C4-2B (cell line): Measurements from ENCODE around the gene MYH10.

Experiments used
- H3K27ac ChIP-seq: fragments of 450-650 bp; 2 replicates; pipeline ENCODE4 v1.5.1; 2017
- CTCF ChIP-seq: fragments of 450-650 bp; conservative IDR thresholded peaks from 2 replicates; pipeline ENCODE4 v1.5.1; 2017; ENCODE audit warnings: mild to moderate bottlenecking
- ZFX ChIP-seq: fragments of 450-650 bp; IDR thresholded peaks from 2 replicates; pipeline ENCODE4 v1.6.1; 2017

The MYH10 gene

DNA sequence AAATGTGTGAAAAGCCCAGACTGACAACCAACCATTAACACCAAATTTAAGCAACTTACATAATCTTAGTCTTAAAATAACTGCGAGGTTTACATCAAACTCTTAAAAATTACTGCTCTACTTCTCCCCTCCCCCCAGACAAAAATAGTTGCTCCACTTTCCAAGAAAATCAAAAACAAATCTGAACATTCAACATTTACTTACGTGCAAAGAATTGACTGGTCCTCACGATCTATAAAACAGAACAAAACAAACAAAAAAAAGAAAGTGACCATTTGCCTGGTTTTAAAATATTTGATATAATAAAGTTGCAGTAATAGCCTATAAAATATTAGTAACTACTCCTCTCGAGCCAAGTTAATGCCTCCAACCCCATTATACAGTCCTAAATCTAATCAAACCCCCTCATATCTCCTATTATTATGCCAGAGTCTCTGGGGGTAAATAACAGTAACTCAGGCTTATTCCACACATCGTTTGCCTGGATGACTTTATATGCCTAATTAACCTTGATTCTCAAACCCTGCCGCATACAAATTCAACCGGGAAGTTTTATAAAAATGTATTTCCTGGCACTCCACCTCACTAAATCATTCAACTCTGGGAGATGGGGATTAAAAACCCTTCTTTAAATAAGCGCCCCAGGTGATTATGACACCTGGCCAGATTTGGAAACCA lies 41.5 kb downstream of the MYH10 start:
- H3K27ac ChIP-seq, result no peak overlapping the region
- TF ChIP-seq CTCF (no peak), ZFX (no peak)

GRCh38 chr17:8586766-8587165 lies 43.8 kb downstream of the MYH10 start:
- TF ChIP-seq CTCF (no peak), ZFX (no peak)
- no peak overlapping the region for H3K27ac ChIP-seq

- no peak overlapping the region for H3K27ac ChIP-seq
- TF ChIP-seq ZFX (no peak), CTCF (no peak)
Measured at GRCh38 chr17:8585911-8586310, 44.6 kb downstream of the MYH10 start.

GRCh38 chr17:8583954-8584353 lies 46.6 kb downstream of the MYH10 start:
- H3K27ac ChIP-seq, result no peak overlapping the region
- TF ChIP-seq CTCF, result no peak
- no peak for TF ChIP-seq ZFX

DNA sequence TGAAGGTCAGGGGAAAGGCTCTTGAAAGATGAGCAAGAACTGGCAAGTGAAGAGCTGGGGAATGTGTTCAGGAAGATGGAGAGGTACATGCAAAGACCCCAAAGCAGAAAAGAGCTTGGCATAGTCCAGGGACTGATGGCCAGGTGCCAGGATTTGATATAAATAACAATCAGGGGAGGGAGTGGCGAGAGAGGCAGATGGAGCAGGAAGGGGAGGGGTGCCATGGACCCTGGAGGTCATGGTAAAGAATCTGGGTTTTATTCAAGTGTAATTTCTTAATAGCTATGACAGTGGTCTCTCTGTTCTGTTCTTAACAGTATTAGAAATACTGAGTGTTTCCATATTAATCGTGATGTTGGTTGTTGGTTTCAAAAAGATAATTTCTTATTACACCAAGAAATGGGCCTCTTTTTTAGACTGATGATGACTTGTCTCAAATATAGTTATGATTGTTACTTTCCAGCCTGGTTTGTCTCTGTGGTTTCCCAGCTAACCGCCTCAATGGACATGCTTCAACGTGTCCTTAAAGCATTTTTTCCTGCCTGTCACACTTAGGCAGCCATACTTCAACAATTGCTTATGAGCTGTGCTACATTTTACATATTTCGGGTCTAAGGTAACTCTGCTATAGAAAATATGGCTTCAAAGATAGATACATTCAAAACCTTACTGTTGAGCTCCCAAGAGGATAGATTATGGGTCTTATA lies 49.4 kb downstream of the MYH10 start:
- TF ChIP-seq ZFX, result no peak
- no peak for TF ChIP-seq CTCF
- H3K27ac ChIP-seq, result no peak overlapping the region

DNA sequence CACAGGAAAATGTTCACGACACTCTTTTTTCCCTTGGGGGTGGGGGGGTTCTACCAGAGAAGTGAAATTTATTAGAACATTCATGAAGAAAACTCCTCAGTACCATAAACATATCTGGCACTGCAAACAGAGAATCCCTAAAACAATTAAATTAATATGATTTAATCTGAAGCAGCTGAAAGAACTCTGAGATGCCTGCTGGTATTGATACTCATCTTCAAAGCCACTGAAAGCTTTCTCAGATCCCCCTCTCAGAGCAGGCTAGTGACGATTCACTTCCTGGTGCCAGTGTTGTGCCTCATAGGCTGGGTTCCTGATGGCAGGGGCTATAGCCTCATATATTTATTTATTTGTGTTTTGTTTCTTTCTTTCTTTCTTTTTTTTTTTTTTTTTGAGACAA lies 52.7 kb downstream of the MYH10 start:
- TF ChIP-seq ZFX (no peak), CTCF (no peak)
- H3K27ac ChIP-seq, result no peak overlapping the region

DNA sequence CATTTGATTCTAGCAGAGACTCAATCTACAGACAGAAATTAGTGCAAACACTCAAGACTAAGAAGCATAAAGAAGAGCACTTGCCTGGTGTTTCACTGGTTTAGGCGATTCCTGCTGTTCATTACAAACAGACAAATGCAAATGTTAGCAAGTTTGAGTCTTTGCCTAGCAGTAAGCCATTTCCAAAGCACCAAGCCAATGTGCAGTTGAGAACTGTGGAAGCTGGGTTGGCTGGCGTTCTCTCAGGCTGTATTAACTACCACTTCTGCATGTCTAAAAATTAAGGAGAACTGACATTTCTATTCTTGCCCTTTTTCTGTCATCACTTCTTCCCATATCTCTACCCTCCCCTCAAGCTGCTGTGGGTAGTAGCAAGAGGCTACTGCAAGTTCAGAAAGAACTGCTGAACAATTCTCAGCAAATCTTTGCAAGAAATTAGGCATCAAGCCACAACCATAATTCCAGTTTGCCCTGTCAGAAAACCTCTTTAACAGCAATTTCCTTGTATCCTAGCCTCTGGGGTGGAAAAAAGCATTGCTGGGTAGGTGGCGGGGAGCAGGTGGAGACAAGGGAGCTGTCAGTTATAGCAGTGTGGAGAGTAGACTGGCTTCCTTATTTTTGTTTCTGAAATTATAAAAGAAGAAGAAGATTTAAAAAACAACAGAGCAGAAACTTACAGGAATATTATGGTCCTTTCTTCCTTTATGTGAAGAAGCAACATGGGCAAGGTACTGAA lies 53.8 kb downstream of the MYH10 start:
- TF ChIP-seq ZFX (no peak), CTCF (no peak)
- H3K27ac ChIP-seq, result no peak overlapping the region
